GM23338 (cell line): ENCODE data around the gene COL9A3. TPM values are rescaled to one million over a fixed set of nuclear protein-coding genes. Genes with fewer than 3 reads are reported as not detected.

ENCODE experiments used
- ATAC-seq: fragments of 200-7000 bp; cut with Tn5 transposase; 3 replicates; pipeline ENCODE4 v1.9.1; 2020
- DNase-seq: peaks from one replicate; pipeline ENCODE4 v3.0.0-alpha.2; 2015; ENCODE audit warnings: low spot score
- H2AFZ ChIP-seq: fragments of 200-600 bp; sonication (generic); 2 replicates; pipeline ENCODE4 v1.8.0; 2016; ENCODE audit warnings: antibody characterized with exemption, mild to moderate bottlenecking, moderate library complexity
- H3F3A ChIP-seq: fragments of 200-600 bp; sonication (generic); replicated peaks from 2 replicates; pipeline ENCODE4 v1.8.0; 2017; ENCODE audit warnings: antibody characterized with exemption, mixed run types, low read depth
- H3K27ac ChIP-seq: fragments of 200-600 bp; sonication (generic); 2 replicates; pipeline ENCODE4 v1.6.1; 2016; ENCODE audit warnings: low read depth
- H3K27me3 ChIP-seq: fragments of 200-600 bp; sonication (generic); 2 replicates; pipeline ENCODE4 v1.8.0; 2016; ENCODE audit warnings: mild to moderate bottlenecking, mixed run types, moderate library complexity; ENCODE audit not compliant: insufficient read depth
- H3K36me3 ChIP-seq: fragments of 200-600 bp; sonication (generic); 2 replicates; pipeline ENCODE4 v1.8.0; 2016; ENCODE audit warnings: mild to moderate bottlenecking; ENCODE audit not compliant: insufficient read depth
- H3K4me1 ChIP-seq: fragments of 200-600 bp; sonication (generic); 2 replicates; pipeline ENCODE4 v1.8.0; 2016; ENCODE audit warnings: mild to moderate bottlenecking, moderate library complexity; ENCODE audit not compliant: insufficient read depth
- H3K4me2 ChIP-seq: fragments of 200-600 bp; sonication (generic); 2 replicates; pipeline ENCODE4 v1.7.1; 2017; ENCODE audit warnings: mixed run types
- H3K4me3 ChIP-seq: fragments of 200-600 bp; sonication (generic); 2 replicates; pipeline ENCODE4 v1.6.1; 2016; ENCODE audit warnings: mixed run types
- H3K79me2 ChIP-seq: fragments of 200-600 bp; sonication (generic); replicated peaks from 2 replicates; pipeline ENCODE4 v1.8.0; 2017; ENCODE audit warnings: mild to moderate bottlenecking; ENCODE audit not compliant: insufficient read depth
- H3K9me2 ChIP-seq: fragments of 200-600 bp; sonication (generic); 2 replicates; pipeline ENCODE4 v1.8.0; 2017; ENCODE audit not compliant: insufficient read depth
- H4K20me1 ChIP-seq: fragments of 200-600 bp; sonication (generic); replicated peaks from 2 replicates; pipeline ENCODE4 v1.8.0; 2017; ENCODE audit warnings: mild to moderate bottlenecking; ENCODE audit not compliant: insufficient read depth
- H3K27ac Mint-ChIP-seq: 2 replicates; pipeline ENCODE4 v1.8.0; 2020; ENCODE audit warnings: inconsistent platforms, mild to moderate bottlenecking, moderate library complexity, mixed read lengths
- H3K27me3 Mint-ChIP-seq: 3 replicates; pipeline ENCODE4 v1.8.0; 2022; ENCODE audit warnings: low read depth, mild to moderate bottlenecking, moderate library complexity, mixed read lengths, inconsistent platforms; ENCODE audit not compliant: insufficient read depth, poor library complexity
- H3K36me3 Mint-ChIP-seq: 3 replicates; pipeline ENCODE4 v1.8.0; 2021; ENCODE audit warnings: low read depth, mild to moderate bottlenecking, inconsistent platforms, moderate library complexity, mixed read lengths
- H3K4me1 Mint-ChIP-seq: 3 replicates; pipeline ENCODE4 v1.8.0; 2020; ENCODE audit warnings: mild to moderate bottlenecking, inconsistent platforms, mixed read lengths
- H3K4me3 Mint-ChIP-seq: 3 replicates; pipeline ENCODE4 v1.8.0; 2021; ENCODE audit warnings: moderate library complexity, mild to moderate bottlenecking, inconsistent platforms, mixed read lengths
- H3K9me3 Mint-ChIP-seq: 3 replicates; pipeline ENCODE4 v1.8.0; 2020; ENCODE audit warnings: moderate library complexity, mild to moderate bottlenecking, inconsistent platforms, mixed read lengths
- CREB1 ChIP-seq: fragments of 250-450 bp; sonication (Bioruptor Pico); IDR thresholded peaks from 2 replicates; pipeline ENCODE4 v1.5.0; 2020; ENCODE audit warnings: low read depth, mild to moderate bottlenecking, moderate library complexity
- CTCF ChIP-seq, 2 experiments: fragments of 200-600 bp in 1 of 2; sonication (generic) in 1 of 2; conservative IDR thresholded peaks; 2 replicates each; pipeline versions ENCODE4 v1.5.1 to v1.6.1; 2016 to 2017; ENCODE audit warnings: antibody characterized with exemption in 2 of 2, low read depth in 2 of 2, mild to moderate bottlenecking in 2 of 2, moderate library complexity in 1 of 2
- EZH2 ChIP-seq: fragments of 200-600 bp; sonication (generic); IDR thresholded peaks from one replicate; pipeline ENCODE4 v1.8.0; 2017; ENCODE audit warnings: antibody characterized with exemption, mild to moderate bottlenecking, low read depth; ENCODE audit not compliant: unreplicated experiment
- EZH2phosphoT487 ChIP-seq: fragments of 200-600 bp; sonication (generic); IDR thresholded peaks from one replicate; pipeline ENCODE4 v1.8.1; 2018; ENCODE audit warnings: antibody characterized with exemption; ENCODE audit not compliant: unreplicated experiment
- JUNB ChIP-seq: IDR thresholded peaks from one replicate; pipeline ENCODE4 v1.6.1; 2016; ENCODE audit warnings: antibody characterized with exemption; ENCODE audit not compliant: unreplicated experiment
- NANOG ChIP-seq: IDR thresholded peaks from 2 replicates; pipeline ENCODE4 v1.6.1; 2016; ENCODE audit warnings: antibody characterized with exemption, borderline replicate concordance
- POLR2AphosphoS5 ChIP-seq: IDR thresholded peaks from 2 replicates; pipeline ENCODE4 v1.6.1; 2016; ENCODE audit warnings: antibody characterized with exemption, low read depth
- STAT1 ChIP-seq: IDR thresholded peaks from one replicate; pipeline ENCODE4 v1.6.1; 2016; ENCODE audit warnings: antibody characterized with exemption; ENCODE audit not compliant: unreplicated experiment
- ZNF114 ChIP-seq: fragments of 250-450 bp; sonication (Bioruptor Pico); IDR thresholded peaks from 2 replicates; pipeline ENCODE4 v1.5.0; 2020; ENCODE audit warnings: mild to moderate bottlenecking, moderate library complexity
- ZNF331 ChIP-seq: fragments of 250-450 bp; sonication (Bioruptor Pico); IDR thresholded peaks from 2 replicates; pipeline ENCODE4 v1.5.0; 2020; ENCODE audit warnings: low read depth, mild to moderate bottlenecking, moderate library complexity
- polyA plus RNA-seq: library from polyadenylated mRNA; unstranded; fragments of >200 nt; fragmentation: Nextera tagmentation; extraction: Ambion mirVana; gene quantifications from 2 replicates; pipeline ENCODE4 v1.2.1, GENCODE V29; 2016
- total RNA-seq: library from RNA; depleted of rRNA; stranded (reverse); fragments of >200 nt; shearing (Covaris generic); gene quantifications from 2 replicates; pipeline ENCODE4 v1.2.3, GENCODE V29; 2014
- TF ChIP-seq, protein P1 (sequence below): fragments of 250-450 bp; sonication (Bioruptor Pico); IDR thresholded peaks from 2 replicates; pipeline ENCODE4 v1.5.0; 2020; ENCODE audit warnings: mild to moderate bottlenecking, moderate library complexity
- TF ChIP-seq, protein P2 (sequence below): IDR thresholded peaks from one replicate; pipeline ENCODE4 v1.6.1; 2018; ENCODE audit warnings: antibody characterized with exemption; ENCODE audit not compliant: unreplicated experiment
- TF ChIP-seq, protein P3 (sequence below): IDR thresholded peaks from 2 replicates; pipeline ENCODE4 v1.6.1; 2016; ENCODE audit warnings: antibody characterized with exemption

Gene COL9A3
- total and polyA plus RNA-seq, 2 experiments from 2014 or later = 74.9 to 113 TPM

DNA sequence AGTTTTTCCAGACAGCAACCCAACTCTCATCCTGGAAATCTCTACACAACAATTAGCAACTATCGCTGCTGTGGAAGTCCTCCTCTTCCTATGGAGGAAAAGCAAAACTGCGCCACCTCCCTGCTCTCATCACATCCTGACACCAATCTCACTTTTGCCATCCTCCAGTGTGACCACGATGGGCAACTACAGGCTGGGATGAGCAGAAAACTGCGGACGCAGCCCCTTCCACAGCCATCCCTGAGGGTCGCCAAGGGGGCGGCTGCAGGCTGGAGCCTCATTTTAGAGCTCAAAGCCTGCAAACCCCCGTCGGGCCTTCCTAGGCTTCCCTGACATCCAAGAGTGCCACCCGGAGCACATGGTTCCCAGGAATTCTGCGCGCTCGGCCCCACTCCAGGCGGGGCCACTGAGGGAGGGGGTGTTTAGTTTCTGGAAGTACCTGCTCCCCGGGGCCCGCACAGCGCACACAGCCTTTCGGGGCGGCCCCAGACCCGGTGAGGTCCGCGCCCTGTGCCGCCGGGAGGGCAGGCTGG, 43.6 kb downstream of the COL9A3 start:
- H2AFZ ChIP-seq = no peak overlapping the region
- TF ChIP-seq NANOG = no peak
- TF ChIP-seq, protein P1, sequence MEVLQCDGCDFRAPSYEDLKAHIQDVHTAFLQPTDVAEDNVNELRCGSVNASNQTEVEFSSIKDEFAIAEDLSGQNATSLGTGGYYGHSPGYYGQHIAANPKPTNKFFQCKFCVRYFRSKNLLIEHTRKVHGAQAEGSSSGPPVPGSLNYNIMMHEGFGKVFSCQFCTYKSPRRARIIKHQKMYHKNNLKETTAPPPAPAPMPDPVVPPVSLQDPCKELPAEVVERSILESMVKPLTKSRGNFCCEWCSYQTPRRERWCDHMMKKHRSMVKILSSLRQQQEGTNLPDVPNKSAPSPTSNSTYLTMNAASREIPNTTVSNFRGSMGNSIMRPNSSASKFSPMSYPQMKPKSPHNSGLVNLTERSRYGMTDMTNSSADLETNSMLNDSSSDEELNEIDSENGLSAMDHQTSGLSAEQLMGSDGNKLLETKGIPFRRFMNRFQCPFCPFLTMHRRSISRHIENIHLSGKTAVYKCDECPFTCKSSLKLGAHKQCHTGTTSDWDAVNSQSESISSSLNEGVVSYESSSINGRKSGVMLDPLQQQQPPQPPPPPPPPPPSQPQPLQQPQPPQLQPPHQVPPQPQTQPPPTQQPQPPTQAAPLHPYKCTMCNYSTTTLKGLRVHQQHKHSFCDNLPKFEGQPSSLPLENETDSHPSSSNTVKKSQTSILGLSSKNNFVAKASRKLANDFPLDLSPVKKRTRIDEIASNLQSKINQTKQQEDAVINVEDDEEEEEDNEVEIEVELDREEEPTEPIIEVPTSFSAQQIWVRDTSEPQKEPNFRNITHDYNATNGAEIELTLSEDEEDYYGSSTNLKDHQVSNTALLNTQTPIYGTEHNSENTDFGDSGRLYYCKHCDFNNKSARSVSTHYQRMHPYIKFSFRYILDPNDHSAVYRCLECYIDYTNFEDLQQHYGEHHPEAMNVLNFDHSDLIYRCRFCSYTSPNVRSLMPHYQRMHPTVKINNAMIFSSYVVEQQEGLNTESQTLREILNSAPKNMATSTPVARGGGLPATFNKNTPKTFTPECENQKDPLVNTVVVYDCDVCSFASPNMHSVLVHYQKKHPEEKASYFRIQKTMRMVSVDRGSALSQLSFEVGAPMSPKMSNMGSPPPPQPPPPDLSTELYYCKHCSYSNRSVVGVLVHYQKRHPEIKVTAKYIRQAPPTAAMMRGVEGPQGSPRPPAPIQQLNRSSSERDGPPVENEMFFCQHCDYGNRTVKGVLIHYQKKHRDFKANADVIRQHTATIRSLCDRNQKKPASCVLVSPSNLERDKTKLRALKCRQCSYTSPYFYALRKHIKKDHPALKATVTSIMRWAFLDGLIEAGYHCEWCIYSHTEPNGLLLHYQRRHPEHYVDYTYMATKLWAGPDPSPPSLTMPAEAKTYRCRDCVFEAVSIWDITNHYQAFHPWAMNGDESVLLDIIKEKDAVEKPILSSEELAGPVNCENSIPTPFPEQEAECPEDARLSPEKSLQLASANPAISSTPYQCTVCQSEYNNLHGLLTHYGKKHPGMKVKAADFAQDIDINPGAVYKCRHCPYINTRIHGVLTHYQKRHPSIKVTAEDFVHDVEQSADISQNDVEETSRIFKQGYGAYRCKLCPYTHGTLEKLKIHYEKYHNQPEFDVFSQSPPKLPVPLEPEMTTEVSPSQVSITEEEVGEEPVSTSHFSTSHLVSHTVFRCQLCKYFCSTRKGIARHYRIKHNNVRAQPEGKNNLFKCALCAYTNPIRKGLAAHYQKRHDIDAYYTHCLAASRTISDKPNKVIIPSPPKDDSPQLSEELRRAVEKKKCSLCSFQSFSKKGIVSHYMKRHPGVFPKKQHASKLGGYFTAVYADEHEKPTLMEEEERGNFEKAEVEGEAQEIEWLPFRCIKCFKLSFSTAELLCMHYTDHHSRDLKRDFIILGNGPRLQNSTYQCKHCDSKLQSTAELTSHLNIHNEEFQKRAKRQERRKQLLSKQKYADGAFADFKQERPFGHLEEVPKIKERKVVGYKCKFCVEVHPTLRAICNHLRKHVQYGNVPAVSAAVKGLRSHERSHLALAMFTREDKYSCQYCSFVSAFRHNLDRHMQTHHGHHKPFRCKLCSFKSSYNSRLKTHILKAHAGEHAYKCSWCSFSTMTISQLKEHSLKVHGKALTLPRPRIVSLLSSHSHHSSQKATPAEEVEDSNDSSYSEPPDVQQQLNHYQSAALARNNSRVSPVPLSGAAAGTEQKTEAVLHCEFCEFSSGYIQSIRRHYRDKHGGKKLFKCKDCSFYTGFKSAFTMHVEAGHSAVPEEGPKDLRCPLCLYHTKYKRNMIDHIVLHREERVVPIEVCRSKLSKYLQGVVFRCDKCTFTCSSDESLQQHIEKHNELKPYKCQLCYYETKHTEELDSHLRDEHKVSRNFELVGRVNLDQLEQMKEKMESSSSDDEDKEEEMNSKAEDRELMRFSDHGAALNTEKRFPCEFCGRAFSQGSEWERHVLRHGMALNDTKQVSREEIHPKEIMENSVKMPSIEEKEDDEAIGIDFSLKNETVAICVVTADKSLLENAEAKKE (CRISPR knock-in tag) = no peak
- TF ChIP-seq ZNF331 (CRISPR knock-in tag) = no peak
- TF ChIP-seq EZH2 = no peak
- TF ChIP-seq CTCF (conservative IDR thresholded peaks at IDR 0.05; ENCODE audit: low read depth in 2 of 2) = no peak; a peak in 1 of 4 replicates
- no peak for TF ChIP-seq JUNB
- TF ChIP-seq EZH2phosphoT487 = no peak
- no peak for TF ChIP-seq ZNF114
- TF ChIP-seq, protein P2, sequence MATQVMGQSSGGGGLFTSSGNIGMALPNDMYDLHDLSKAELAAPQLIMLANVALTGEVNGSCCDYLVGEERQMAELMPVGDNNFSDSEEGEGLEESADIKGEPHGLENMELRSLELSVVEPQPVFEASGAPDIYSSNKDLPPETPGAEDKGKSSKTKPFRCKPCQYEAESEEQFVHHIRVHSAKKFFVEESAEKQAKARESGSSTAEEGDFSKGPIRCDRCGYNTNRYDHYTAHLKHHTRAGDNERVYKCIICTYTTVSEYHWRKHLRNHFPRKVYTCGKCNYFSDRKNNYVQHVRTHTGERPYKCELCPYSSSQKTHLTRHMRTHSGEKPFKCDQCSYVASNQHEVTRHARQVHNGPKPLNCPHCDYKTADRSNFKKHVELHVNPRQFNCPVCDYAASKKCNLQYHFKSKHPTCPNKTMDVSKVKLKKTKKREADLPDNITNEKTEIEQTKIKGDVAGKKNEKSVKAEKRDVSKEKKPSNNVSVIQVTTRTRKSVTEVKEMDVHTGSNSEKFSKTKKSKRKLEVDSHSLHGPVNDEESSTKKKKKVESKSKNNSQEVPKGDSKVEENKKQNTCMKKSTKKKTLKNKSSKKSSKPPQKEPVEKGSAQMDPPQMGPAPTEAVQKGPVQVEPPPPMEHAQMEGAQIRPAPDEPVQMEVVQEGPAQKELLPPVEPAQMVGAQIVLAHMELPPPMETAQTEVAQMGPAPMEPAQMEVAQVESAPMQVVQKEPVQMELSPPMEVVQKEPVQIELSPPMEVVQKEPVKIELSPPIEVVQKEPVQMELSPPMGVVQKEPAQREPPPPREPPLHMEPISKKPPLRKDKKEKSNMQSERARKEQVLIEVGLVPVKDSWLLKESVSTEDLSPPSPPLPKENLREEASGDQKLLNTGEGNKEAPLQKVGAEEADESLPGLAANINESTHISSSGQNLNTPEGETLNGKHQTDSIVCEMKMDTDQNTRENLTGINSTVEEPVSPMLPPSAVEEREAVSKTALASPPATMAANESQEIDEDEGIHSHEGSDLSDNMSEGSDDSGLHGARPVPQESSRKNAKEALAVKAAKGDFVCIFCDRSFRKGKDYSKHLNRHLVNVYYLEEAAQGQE = no peak
- TF ChIP-seq POLR2AphosphoS5 = no peak
- TF ChIP-seq STAT1 = no peak
- TF ChIP-seq, protein P3, sequence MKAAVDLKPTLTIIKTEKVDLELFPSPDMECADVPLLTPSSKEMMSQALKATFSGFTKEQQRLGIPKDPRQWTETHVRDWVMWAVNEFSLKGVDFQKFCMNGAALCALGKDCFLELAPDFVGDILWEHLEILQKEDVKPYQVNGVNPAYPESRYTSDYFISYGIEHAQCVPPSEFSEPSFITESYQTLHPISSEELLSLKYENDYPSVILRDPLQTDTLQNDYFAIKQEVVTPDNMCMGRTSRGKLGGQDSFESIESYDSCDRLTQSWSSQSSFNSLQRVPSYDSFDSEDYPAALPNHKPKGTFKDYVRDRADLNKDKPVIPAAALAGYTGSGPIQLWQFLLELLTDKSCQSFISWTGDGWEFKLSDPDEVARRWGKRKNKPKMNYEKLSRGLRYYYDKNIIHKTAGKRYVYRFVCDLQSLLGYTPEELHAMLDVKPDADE = no peak
- TF ChIP-seq CREB1 (CRISPR knock-in tag) = no peak
- peaks cover 23% of the 10 kb centered on the region for H4K20me1 ChIP-seq
- H3K9me2 ChIP-seq = no peaks in the 10 kb centered on the region
- ATAC-seq (peak; percentile 35; the same call in 2 of the 3 replicates), DNase-seq (peak; percentile 32)
- no peak overlapping the region for H3K27ac ChIP-seq
- peaks cover 20% of the 10 kb centered on the region for H3K36me3 ChIP-seq
- Mint-ChIP-seq H3K27ac (no peak overlapping the region), H3K4me1 (peaks cover 28% of the 10 kb centered on the region), H3K4me3 (peak overlapping the region; percentile 71), H3K9me3 (peaks cover 8% of the 10 kb centered on the region; the same call in 2 of the 3 replicates), H3K36me3 (peaks cover 19% of the 10 kb centered on the region), H3K27me3 (peaks cover 15% of the 10 kb centered on the region)
- H3K27me3 ChIP-seq = peaks cover 10% of the 10 kb centered on the region
- peaks cover 10% of the 10 kb centered on the region; the same call in 1 of the 2 replicates for H3K4me1 ChIP-seq
- H3K4me3 ChIP-seq = peak overlapping the region; percentile 70
- peak overlapping the region; percentile 96 for H3K4me2 ChIP-seq
- peaks cover 30% of the 10 kb centered on the region for H3K79me2 ChIP-seq
- peaks cover 15% of the 10 kb centered on the region; the same call in 1 of the 2 replicates for H3F3A ChIP-seq
